Superior temporal gyrus (tissue), 1 donor: ENCODE measurements around the gene NLRP4.

Experiments used
- DNase-seq: peaks from one replicate; pipeline ENCODE4 v3.0.0-alpha.2; 2016; ENCODE audit errors: extremely low spot score

The NLRP4 gene, protein sequence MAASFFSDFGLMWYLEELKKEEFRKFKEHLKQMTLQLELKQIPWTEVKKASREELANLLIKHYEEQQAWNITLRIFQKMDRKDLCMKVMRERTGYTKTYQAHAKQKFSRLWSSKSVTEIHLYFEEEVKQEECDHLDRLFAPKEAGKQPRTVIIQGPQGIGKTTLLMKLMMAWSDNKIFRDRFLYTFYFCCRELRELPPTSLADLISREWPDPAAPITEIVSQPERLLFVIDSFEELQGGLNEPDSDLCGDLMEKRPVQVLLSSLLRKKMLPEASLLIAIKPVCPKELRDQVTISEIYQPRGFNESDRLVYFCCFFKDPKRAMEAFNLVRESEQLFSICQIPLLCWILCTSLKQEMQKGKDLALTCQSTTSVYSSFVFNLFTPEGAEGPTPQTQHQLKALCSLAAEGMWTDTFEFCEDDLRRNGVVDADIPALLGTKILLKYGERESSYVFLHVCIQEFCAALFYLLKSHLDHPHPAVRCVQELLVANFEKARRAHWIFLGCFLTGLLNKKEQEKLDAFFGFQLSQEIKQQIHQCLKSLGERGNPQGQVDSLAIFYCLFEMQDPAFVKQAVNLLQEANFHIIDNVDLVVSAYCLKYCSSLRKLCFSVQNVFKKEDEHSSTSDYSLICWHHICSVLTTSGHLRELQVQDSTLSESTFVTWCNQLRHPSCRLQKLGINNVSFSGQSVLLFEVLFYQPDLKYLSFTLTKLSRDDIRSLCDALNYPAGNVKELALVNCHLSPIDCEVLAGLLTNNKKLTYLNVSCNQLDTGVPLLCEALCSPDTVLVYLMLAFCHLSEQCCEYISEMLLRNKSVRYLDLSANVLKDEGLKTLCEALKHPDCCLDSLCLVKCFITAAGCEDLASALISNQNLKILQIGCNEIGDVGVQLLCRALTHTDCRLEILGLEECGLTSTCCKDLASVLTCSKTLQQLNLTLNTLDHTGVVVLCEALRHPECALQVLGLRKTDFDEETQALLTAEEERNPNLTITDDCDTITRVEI

DNA sequence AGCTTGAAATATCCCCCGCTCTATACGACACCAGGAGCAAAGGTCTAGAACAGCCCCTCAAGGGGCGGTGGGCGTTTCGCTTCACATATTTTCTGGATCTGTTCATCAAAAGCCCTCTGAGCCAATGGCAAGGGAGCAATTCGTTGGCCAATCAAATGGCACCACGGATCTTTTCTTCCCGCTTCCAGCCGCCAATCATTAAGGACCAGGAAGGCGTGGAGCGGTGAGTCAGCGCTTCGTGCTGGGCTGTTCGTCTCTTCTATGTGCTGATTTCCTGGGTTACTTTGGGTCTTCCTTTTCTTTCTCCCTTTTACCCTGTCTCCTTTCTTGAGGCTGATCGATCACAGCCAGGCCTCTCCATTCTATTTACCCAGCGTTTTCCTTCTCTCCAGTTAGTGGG is at the start of gene NLRP4:
TSS of gene NLRP4 (plus strand) at position 201 of the 400 bp plus-strand sequence. CDS start 15,541 bp downstream, outside the sequence.
- no peak for DNase-seq

DNA sequence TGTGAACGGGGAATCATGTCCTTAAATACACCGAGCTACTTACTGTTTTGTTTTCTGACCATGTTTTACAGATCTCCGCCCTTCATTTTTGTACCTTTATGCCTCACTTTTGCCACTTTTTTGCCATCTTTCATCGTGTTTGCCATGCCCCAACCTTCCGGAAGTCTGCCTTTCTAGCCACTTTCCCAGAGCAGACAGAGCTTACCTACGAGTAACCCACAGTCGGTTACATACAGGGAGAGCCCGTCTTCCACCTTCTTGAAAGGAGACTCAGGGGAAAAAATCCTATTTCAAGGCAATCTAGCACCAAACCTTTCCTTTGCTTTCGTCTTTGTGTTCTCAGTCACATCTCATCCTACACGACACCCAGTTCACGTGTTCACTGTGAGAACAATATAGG is 41.3 kb upstream of the NLRP4 start:
- DNase-seq: no peak

DNA sequence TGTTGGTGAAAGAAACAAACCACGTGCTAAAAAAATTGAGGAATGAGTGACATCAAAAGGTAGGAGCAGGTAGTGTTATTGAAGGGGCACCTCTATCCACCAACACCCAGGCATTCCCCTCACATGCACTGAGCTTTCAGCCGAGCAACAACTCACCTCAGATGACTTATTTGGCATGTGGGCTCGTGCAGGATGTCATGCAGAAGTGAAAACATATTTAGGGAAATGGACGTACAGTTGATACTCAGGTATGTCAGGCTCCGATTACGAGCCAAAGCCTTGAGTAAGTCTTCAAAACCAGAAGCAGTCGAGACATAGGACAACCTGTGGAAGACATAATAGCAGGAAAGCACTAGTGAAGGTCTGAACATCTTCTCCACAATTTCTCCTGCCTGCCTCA is 34.9 kb upstream of the NLRP4 start:
- no peak for DNase-seq

DNA sequence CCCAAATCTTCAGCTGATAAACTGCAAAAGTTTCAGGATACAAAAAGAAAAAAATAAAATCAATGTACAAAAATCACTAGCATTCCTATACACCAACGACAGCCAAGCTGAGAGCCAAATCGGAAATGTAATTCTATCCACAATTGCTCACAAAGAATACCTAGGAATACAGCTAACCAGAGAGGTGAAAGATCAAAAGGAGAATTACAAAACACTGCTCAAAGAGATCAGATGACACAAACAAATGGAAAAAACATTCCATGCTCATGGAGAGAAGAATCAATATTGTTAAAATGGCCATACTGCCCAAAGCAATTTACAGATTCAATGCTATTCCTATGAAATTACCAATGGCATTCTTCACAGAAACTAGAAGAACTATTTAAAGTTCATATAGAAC is 34.1 kb upstream of the NLRP4 start:
- no peak for DNase-seq

DNA sequence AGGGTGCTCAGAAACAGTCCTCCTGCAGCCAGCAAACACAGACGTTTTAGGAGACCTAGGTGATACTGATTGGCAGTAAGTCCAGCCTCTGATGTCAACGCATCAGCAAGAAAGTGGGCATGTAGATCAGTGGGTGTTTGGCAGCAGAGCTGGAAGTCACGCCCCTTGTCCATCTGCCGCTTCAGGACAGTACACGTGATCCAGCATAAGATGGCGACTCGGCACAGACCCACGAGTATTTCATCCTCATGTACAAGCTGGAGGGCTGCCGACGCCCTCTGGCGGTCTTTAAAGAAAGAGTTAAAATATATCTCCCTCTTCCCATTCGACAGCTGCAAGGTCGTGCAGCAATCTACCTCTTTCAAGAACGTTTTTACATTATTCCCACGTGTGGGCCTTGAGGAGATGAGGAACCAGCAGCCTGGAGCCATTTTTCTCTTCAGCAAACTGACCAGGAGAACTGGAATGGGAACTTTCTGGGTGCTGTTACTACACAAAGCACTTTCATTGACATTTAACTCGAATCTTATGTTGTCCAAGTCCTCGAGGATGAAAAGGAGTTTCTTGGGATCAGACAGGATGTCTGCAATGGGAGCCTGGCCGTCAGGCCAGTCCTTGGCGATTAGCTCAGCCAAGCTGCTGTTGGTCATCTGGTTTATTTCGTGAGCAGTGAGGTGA is 26.8 kb upstream of the NLRP4 start:
- DNase-seq: no peak

GRCh38 chr19:55811340-55811739 is 25.0 kb upstream of the NLRP4 start:
- DNase-seq: no peak

DNA sequence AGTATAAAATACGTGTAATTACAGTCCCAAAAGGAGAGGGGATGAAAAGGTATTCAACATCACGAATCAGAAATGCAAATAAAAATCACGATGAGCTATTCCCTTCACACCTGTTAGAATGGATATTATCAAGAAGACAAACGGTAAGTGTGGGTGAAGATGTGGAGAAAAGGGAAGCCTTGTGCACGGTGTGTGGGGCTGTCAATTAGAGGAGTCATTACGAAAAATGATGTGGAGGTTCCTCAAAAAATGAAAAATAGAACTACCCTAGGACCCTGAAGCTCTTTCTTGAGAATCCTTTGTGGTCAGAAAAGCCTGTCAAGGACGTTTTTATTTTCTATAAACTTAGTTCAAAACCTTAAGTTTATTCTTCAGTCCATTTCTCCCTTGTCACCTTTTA is 23.9 kb upstream of the NLRP4 start:
- no peak for DNase-seq

- DNase-seq: no peak
Measured at GRCh38 chr19:55813906-55814305, 22.4 kb upstream of the NLRP4 start.

- DNase-seq: no peak
Measured at GRCh38 chr19:55820037-55820436, 16.3 kb upstream of the NLRP4 start.

GRCh38 chr19:55830656-55831055 is 5.7 kb upstream of the NLRP4 start:
- no peak for DNase-seq

DNA sequence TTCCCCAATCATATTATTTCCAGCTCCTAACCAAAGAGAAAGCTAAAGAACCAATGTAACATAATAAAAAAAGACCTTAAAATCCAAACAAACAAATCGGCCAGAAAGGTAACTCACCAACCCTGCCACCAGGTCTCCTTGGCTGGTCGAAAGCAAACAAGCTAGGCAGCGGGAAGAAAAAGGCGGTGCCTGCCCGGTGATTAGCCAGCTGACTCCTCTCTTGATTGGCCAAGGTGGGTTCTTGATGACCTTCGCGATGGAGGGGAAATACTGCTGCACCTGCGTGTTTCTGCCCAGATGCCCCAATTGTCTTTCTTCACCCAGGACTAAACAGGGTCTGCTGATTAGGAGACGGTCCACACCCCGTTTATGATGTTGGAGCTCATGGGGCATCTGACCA is 4.5 kb upstream of the NLRP4 start, which contains the start of gene NLRP11:
TSS of gene NLRP11 (minus strand) at position 154 of the 400 bp plus-strand sequence. CDS start 13,825 bp downstream, outside the sequence.
- no peak for DNase-seq

GRCh38 chr19:55832676-55833075 is 3.7 kb upstream of the NLRP4 start:
- DNase-seq: no peak

- DNase-seq: no peak
Measured at GRCh38 chr19:55838251-55838650, 1.9 kb downstream of the NLRP4 start.

DNA sequence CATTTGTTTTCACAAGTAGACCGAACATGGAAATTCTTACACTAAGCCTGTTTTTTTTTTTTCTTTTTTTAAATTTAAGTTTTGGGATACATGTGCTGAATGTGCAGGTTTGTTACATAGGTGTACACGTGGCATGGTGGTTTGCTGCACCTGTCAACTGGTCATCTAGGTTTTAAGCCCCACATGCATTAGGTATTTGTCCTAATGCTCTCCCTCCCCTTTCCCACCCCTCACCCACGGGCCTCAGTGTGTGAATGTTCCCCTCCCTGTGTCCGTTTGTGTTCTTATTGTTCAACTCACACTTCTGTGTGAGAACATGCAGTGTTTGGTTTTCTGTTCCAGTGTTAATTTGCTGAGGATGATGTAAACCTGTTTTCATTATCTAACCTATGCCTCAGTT is 2.6 kb downstream of the NLRP4 start:
- DNase-seq: no peak

- DNase-seq: peak; percentile 9
Measured at GRCh38 chr19:55855160-55855559, 18.8 kb downstream of the NLRP4 start.

- DNase-seq: peak; percentile 8
Measured at GRCh38 chr19:55857149-55857548, 20.8 kb downstream of the NLRP4 start.

DNA sequence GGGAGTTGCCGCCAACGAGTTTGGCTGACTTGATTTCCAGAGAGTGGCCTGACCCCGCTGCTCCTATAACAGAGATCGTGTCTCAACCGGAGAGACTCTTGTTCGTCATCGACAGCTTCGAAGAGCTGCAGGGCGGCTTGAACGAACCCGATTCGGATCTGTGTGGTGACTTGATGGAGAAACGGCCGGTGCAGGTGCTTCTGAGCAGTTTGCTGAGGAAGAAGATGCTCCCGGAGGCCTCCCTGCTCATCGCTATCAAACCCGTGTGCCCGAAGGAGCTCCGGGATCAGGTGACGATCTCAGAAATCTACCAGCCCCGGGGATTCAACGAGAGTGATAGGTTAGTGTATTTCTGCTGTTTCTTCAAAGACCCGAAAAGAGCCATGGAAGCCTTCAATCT is 21.6 kb downstream of the NLRP4 start:
- DNase-seq: no peak

DNA sequence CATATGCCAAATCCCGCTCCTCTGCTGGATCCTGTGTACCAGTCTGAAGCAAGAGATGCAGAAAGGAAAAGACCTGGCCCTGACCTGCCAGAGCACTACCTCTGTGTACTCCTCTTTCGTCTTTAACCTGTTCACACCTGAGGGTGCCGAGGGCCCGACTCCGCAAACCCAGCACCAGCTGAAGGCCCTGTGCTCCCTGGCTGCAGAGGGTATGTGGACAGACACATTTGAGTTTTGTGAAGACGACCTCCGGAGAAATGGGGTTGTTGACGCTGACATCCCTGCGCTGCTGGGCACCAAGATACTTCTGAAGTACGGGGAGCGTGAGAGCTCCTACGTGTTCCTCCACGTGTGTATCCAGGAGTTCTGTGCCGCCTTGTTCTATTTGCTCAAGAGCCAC is 22.1 kb downstream of the NLRP4 start:
- no peak for DNase-seq

GRCh38 chr19:55858969-55859368 is 22.6 kb downstream of the NLRP4 start:
- DNase-seq: no peak

DNA sequence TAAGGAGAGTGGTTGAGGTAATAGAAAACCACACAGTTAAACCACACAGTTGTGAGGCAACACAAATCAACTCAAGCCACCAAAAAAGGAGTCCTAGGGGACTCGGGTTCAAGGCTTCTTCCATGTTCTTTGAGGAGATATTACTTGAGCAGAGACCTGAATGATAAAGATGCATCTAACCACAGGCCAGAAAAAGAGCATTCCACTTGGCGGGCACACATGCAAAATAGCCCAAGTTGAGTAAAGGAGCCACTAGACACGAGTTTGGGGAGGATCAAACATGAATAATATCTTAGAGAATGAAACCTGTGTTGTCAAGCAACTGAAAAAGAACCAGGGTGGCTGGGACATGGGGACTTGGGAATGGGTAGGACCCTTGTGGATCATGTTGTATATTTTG is 30.2 kb downstream of the NLRP4 start:
- no peak for DNase-seq

DNA sequence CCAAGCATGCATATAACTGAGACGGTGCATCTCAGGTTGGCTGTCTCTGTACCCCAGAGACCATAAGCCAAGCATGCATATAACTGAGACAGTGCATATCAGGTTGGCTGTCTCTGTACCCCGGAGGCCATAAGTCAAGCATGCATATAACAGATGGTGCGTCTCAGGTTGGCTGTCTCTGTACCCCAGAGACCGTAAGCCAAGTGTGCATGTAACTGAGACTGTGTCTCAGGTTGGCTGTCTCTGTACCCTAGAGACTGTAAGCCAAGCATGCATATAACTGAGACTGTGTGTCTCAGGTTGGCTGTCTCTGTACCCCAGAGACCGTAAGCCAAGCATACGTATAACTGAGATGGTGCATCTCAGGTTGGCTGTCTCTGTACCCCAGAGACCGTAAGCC is 30.8 kb downstream of the NLRP4 start:
- no peak for DNase-seq

DNA sequence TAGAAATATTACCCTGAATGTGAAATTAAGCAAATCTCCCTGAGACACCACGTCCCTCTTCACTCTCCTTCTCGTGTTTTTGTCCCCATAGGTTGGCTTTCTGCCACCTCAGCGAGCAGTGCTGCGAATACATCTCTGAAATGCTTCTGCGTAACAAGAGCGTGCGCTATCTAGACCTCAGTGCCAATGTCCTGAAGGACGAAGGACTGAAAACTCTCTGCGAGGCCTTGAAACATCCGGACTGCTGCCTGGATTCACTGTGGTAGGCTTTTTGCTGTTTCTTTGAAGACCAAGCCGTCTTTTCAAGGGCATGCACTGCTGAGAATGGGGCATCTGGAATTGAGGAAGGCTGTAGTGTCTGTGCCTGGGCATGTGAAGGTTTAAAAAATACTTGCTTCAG is 34.4 kb downstream of the NLRP4 start:
- DNase-seq: no peak
